Uterus (tissue), 4 donors: ENCODE measurements around the gene NPC2. TPM values are rescaled to one million over a fixed set of nuclear protein-coding genes. Genes with fewer than 3 reads are reported as not detected.

Experiments used
- DNase-seq, 2 donors: peaks; one replicate each; pipeline ENCODE4 v3.0.0-alpha.2; 2019 to 2020
- H3K27ac ChIP-seq, 2 donors: fragments of 200-600 bp; sonication (generic); 1 replicate in 1 of 2; 2 replicates in 1 of 2; pipeline ENCODE4 v1.5.1; 2016 to 2018
- H3K27me3 ChIP-seq, 2 donors: fragments of 200-600 bp; sonication (generic); one replicate each; pipeline ENCODE4 v1.5.1; 2018 to 2019; ENCODE audit warnings: control low read depth in 1 of 2
- H3K36me3 ChIP-seq, 2 donors: fragments of 200-600 bp; sonication (generic); one replicate each; pipeline ENCODE4 v1.5.1; 2019; ENCODE audit warnings: control low read depth in 1 of 2
- H3K4me1 ChIP-seq, 2 donors: fragments of 200-600 bp; sonication (generic); one replicate each; pipeline ENCODE4 v1.5.1; 2018 to 2019; ENCODE audit warnings: control low read depth in 1 of 2
- H3K4me3 ChIP-seq, 2 donors: fragments of 200-600 bp; sonication (generic); 1 replicate in 1 of 2; 2 replicates in 1 of 2; pipeline ENCODE4 v1.5.1; 2018 to 2019; ENCODE audit warnings: mild to moderate bottlenecking in 1 of 2
- H3K9me3 ChIP-seq, 2 donors: fragments of 200-600 bp; sonication (generic); one replicate each; pipeline ENCODE4 v1.5.1; 2019; ENCODE audit warnings: control low read depth in 1 of 2
- CTCF ChIP-seq, 4 experiments: fragments of 200-600 bp in 2 of 4; fragments of 450-650 bp in 2 of 4; sonication (generic) in 2 of 4; IDR thresholded peaks; one replicate each; pipeline ENCODE4 v1.5.1; 2016 to 2019; ENCODE audit warnings: antibody characterized with exemption in 4 of 4, mild to moderate bottlenecking in 2 of 4, moderate library complexity in 1 of 4
- POLR2A ChIP-seq, 2 donors: fragments of 450-650 bp; IDR thresholded peaks; one replicate each; pipeline ENCODE4 v1.6.1; 2016; ENCODE audit warnings: antibody characterized with exemption in 2 of 2, mild to moderate bottlenecking in 1 of 2, moderate library complexity in 1 of 2
- intact Hi-C: fragments of 100-400 bp; cut with DNase I; formaldehyde crosslinking; loops from one replicate; pipeline ENCODE4 v1.15.1; 2023; ENCODE audit warnings: low total_unique reads
- total RNA-seq, 4 donors: library from RNA; depleted of rRNA in 3 of 4; stranded (reverse); fragments of >200 nt in 3 of 4; gene quantifications; one replicate each; pipeline versions ENCODE4 v1.1.0 to v1.2.4, GENCODE V29; 2014 to 2023
- donor health status: DM: yes; HTN: yes; CAD: no.

NPC2 gene
- total RNA-seq, 4 donors from 2014 or later = 151 to 353 (median 209) TPM

GRCh38 chr14:74526854-74527585 lies 33.9 kb upstream of the NPC2 start:
- no peak overlapping the region for H3K4me3 ChIP-seq
- TF ChIP-seq POLR2A (IDR thresholded peaks at IDR 0.05) (no peak), CTCF (IDR thresholded peaks at IDR 0.05) (no peak)
- H3K27ac ChIP-seq = no peak overlapping the region
- DNase-seq = no peak
- intact Hi-C loops = no loop called here
- H3K27me3 ChIP-seq = no peaks in the 10 kb centered on the region
- H3K36me3 ChIP-seq = no peaks in the 10 kb centered on the region
- H3K4me1 ChIP-seq = no peaks in the 10 kb centered on the region
- no peaks in the 10 kb centered on the region for H3K9me3 ChIP-seq

- Histone ChIP-seq H3K4me1 (no peaks in the 10 kb centered on the region), H3K27me3 (no peaks in the 10 kb centered on the region), H3K4me3 (no peak overlapping the region), H3K9me3 (no peaks in the 10 kb centered on the region), H3K27ac (no peak overlapping the region), H3K36me3 (no peaks in the 10 kb centered on the region)
- TF ChIP-seq POLR2A (IDR thresholded peaks at IDR 0.05) = no peak
- no peak for DNase-seq
- intact Hi-C loops = no loop called here
These were observed 32.3 kb upstream of the NPC2 start for GRCh38 chr14:74525361-74525851.

- Histone ChIP-seq H3K9me3 (no peaks in the 10 kb centered on the region), H3K27ac (no peak overlapping the region), H3K4me3 (no peak overlapping the region), H3K27me3 (no peaks in the 10 kb centered on the region), H3K36me3 (no peaks in the 10 kb centered on the region), H3K4me1 (no peaks in the 10 kb centered on the region)
- intact Hi-C loops = no loop called here
- DNase-seq = no peak
- TF ChIP-seq POLR2A (IDR thresholded peaks at IDR 0.05) (no peak), CTCF (IDR thresholded peaks at IDR 0.05) (no peak)
These were observed 31.7 kb upstream of the NPC2 start for GRCh38 chr14:74524812-74525135.

DNA sequence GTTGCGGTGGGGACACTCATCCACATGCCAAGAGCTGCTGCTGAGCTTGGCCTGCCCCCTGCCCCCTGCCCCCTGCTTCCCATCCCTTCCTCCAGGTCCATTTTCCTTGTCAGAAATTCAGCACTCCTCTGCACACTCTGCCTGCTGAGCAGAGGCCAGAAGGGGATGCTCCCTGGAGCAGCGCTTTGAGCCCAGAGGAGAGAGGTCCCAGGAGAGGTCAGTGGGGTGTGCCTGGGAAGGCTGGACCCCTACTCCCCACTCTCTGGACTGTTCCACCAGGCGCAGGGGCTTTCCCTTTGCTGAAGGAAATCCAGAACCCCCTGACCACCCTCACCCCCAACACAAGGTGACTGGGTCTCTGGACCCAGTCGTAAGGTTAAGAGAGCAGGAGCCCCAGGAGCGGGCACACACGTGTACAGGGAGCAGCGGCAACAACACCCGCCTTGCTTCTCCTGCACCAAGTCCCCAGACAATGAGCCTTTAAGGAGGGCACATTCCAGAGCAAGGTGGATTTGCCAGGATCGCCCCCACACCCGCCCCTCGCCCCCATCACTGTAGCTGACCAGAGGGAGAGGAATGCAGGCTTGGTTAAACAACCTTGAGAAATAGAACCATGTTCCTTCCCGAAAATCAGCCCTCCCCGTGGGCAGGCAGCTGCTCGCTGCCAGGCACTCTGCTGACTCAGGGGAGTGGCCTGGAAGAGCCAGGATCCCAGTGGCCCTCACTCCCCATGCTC lies 31.1 kb upstream of the NPC2 start:
- Histone ChIP-seq H3K4me1 (no peaks in the 10 kb centered on the region), H3K36me3 (no peaks in the 10 kb centered on the region), H3K9me3 (no peaks in the 10 kb centered on the region), H3K27me3 (no peaks in the 10 kb centered on the region), H3K27ac (no peak overlapping the region), H3K4me3 (no peak overlapping the region)
- intact Hi-C loops = no loop called here
- DNase-seq = no peak
- TF ChIP-seq POLR2A (IDR thresholded peaks at IDR 0.05) = no peak
- TF ChIP-seq CTCF (IDR thresholded peaks at IDR 0.05) = no peak

DNA sequence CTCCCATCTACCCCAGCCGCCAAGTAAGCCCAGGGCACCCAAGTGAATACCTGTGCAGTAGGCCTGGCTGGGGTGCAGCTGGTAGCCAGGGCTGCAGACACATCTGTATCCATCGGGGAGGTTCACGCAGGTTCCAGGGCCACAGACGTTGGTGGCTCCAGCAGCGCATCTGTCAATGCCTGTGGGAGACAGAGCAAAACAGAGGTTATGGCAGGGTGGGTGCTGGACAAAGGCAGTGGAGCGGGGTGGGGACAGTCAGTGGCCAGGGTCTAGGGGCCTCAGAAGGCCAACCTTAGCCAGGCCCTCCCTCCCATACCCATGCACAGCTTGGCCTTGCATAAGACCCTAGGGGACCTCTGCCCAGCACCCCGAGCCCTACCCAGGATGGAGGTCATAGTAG lies 29.6 kb upstream of the NPC2 start:
- no peaks in the 10 kb centered on the region for H3K4me1 ChIP-seq
- H3K9me3 ChIP-seq = no peaks in the 10 kb centered on the region
- H3K27me3 ChIP-seq = no peaks in the 10 kb centered on the region
- no peak overlapping the region for H3K4me3 ChIP-seq
- intact Hi-C loops = no loop called here
- H3K36me3 ChIP-seq = no peaks in the 10 kb centered on the region
- DNase-seq = no peak
- no peak for TF ChIP-seq CTCF (IDR thresholded peaks at IDR 0.05)
- TF ChIP-seq POLR2A (IDR thresholded peaks at IDR 0.05) = no peak
- H3K27ac ChIP-seq = no peak overlapping the region
